ENCODE results near the gene C12orf54.
"Not testable (repeated sequence)": the region's sequence is repeated elsewhere in the genome, so short reads cannot be mapped to it uniquely, and the experiment has no call there.

The C12orf54 gene

DNA sequence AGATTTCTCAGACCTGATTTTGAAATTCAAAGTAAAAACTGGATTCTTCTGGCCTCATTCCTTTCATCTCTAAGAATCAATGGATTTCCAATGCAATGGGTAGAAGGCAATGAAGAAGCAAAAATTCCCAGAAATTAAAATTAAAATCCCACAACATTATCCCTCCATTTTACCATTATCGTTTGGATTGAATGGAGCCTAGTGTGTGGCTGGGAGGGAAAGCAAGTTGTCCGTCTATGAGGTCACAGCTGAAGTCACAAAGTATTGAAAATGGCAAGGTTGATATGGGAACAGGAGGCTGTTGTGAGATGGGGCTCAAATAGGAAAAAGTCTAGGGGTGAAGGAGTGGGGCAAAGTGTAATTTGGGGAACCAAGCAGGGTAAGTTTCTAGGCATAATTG, at the start of gene C12orf54:
Gene C12orf54 (plus strand): TSS at position 301 of the 400 bp plus-strand sequence. CDS start 799 bp downstream, outside the sequence.
- DNase-seq = no peak

DNA sequence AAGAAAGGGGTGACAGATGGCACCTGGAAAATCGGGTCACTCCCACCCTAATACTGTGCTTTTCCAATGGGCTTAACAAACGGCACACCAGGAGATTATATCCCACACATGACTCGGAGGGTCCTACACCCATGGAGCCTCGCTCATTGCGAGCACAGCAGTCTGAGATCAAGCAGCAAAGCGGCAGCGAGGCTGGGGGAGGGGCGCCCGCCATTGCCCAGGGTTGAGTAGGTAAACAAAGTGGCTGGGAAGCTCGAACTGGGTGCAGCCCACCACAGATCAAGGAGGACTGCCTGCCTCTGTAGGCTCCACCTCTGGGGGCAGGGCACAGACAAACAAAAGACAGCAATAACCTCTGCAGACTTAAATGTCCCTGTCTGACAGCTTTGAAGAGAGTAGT, 48.3 kb upstream of the C12orf54 start:
- not testable (repeated sequence) for DNase-seq

DNA sequence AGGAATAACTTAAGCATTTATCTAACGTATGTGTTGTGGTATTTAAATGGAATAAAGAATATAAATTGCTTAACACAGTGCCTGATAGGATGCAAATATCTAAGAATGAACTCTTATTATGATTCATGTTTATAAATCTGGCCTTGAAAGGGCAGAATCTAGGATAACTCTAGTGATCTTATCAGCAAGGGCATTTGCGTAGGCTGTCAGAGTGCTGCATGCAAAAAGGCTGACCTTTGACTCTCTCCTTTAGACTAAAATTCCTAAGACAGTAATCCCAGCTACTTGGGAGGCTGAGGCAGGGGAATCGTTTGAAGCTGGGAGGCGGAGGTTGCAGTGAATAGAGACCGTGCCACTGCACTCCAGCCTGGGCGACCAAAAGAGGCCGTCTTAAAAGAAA, 41.2 kb upstream of the C12orf54 start:
- peak; percentile 93 for DNase-seq

DNA sequence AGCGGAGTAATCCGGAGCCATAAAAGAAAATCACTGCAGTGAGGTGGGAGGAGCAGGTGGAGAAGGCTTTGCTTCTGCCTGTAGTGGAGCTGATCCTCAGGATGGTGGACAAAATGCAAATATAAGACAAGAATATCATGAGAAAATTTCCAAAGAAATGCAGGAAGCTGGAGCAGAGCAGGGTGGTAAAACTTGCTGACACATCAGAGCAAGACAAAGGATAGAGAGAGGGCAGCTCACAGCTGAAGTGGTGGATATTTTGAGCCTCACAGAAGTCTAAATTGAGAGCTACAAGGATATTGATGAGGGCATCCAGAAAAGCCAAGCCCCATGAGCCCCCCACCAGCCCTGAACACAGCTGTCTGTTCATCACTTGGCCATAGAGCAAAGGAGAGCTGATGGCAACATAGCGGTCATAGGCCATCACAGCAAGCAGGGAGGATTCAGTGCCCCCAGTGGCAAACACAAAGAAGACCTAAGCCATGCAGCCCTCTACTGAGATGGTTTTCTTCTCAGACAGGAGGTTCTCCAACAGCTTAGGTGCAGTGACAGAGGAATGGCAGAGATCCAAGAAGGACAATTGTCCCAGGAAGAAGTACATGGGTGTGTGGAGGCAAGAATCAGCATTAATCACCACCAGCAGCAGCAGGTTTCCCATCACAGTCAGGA, 40.0 kb upstream of the C12orf54 start:
- no peak for DNase-seq

DNA sequence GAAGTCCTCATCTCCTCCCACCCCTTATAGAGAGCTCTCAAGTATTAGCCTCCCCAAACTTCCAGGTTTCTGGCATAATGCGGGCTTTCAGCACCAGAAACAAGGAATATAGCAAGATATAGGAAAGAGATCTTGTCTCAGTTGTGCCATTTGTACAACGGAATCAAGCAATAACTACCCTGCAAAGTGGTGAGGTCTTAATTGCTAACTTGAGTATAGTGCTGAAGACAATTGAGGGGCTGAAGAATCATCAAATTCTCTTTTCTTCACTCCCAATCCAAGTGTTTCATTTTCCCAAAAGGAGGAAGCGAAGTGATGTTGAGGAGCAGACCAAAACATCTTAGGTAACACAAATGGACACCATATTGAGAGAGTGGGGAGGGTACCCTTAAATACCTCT, 36.8 kb upstream of the C12orf54 start:
- no peak for DNase-seq

DNA sequence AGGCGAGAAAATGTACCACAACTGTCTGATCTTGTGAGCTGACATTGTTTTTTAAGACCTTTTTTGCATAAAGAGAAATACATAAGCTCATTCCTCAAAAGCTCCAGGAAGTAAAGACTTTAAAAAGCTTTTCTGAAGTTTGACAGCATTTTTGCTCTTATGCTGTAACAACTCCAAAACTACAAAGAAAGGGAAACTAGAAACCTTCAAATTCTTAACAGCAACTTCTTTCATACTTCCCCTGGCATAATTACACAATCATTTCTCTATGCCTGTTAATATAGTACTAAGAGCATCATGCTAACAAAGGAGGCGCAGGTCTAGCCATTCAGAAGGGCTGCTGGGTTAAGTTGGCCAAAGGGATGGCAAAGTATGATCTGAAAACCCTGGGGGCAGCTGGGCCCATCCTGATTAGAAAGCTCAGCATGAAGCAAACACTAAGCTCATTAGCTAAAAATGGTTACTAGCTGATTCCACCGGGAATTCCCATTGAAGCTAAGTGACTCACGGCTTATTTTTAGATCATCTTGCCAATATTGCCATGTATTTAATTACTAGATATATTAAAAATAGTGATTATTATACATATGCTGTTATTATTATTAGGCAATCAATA, 36.0 kb upstream of the C12orf54 start:
- DNase-seq = no peak

DNA sequence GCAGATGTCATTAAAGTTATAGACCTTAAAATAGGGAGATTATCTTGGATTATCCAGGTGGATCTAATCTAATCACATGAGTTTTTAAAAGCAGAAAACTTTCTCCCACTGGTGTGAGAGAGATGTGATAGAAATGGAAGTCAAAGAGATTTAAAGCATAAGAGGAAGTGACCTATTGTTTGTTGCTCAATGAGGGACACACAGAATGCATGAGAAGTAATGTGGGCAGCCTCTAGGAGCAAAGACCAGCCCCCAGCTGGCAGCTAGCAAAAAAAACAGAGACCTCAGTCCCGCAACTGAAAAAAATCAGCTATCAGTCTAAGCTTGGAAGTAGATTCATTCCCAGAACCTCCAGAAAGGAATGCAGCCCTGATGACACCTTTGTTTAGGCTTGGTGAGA, 34.5 kb upstream of the C12orf54 start:
- DNase-seq = no peak

DNA sequence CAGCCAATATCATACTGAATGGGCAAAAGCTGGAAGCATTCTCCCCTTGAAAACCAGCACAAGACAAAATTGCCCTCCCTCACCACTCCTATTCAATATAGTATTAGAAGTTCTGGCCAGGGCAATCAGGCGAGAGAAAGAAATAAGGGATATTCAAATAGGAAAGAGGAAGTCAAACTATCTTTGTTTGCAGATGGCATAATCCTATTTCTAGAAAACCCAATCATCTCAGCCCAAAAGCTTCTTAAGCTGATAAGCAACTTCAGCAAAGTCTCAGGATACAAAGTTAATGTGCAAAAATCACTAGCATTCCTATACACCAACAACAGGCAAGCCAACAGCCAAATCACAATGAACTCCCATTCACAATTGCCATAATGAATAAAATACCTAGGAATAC, 30.9 kb upstream of the C12orf54 start:
- DNase-seq = no peak

DNA sequence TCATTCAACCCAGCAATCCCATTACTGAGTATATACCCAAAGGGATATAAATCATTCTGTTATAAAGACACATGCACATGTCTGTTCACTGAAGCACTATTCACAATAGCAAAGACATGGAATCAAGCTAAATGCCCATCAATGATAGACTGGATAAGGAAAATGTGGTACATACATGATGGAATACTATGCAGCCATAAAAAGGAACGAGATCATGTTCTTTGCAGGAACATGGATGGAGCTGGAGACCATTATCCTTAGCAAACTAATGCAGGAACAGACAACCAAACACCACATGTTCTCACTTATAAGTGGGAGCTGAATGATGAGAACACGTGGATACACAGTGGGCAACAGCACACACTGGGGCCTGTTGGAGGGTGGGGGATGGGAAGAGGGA, 29.3 kb upstream of the C12orf54 start:
- not testable (repeated sequence) for DNase-seq

DNA sequence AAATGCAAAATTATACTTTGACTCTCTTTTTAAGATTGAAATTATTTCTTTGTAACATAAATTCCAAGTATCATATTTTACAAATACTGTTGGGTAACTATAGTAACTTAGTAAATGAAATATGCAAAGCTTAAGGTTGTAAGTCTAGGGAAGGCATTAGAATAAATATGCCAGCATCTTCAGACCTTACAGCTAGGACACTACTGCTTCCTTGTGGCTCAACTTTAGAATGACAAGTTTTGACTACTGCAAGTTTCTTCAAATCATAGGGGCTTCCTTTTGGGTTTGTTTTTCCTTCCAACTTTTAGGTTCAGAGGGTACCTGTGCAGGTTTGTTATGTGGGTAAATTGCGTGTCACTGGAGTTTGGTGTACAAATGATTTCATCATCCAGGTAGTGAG, 27.6 kb upstream of the C12orf54 start:
- peak; percentile 31 for DNase-seq

DNA sequence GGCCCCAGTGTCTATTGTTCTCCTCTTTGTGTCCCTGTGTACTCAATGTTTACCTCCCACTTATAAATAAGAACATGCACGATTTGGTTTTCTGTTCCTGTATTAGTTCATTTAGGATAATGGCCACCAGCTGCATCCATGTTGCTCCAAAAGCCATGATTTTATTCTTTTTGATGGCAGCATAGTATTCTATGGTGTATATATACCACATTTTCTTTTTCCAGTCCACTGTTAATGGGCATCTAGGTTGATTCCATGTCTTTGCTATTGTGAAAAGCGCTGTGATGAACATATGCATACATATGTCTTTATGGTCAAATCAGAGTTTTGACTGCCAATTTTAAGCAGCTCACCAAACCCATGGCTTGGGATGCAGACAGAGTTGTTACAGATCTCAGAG, 27.2 kb upstream of the C12orf54 start:
- DNase-seq = no peak

DNA sequence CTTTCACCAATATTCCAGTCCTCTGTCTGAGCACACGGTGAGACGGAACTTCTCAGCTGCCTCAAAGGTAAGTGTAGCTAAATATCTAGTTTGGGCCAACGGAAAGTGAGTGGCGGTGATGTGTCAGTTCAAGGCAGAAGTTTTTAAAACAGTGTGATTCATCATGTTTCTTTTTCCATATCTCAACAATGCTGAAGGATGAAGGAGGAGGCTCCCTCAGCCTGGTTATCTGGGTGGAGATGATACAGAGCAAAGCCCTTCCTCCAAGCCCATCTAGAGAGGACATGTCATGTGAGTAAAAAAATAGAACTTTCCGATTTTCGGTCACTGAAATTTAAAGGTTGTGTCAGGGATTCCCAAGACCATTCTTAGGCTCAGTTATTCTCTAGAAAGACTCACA, 23.0 kb upstream of the C12orf54 start:
- DNase-seq = peak; percentile 15

DNA sequence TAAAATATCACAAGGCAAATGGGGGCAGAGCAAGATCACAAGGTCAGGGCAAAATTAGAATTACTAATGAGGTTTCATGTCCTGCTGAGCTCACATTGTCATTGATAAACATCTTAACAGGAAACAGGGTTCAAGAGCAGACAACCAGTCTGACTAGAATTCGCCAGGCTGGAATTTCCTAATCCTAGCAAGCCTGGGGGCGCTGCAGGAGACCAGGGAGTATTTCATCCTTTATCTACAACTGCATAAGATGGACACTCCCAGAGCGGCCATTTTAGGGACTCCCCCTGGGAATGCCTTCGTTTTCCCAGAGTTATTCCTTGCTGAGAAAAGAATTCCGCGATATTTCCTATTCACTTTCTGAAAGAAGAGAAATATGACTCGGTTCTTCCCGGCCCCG, 13.3 kb upstream of the C12orf54 start:
- not testable (repeated sequence) for DNase-seq

DNA sequence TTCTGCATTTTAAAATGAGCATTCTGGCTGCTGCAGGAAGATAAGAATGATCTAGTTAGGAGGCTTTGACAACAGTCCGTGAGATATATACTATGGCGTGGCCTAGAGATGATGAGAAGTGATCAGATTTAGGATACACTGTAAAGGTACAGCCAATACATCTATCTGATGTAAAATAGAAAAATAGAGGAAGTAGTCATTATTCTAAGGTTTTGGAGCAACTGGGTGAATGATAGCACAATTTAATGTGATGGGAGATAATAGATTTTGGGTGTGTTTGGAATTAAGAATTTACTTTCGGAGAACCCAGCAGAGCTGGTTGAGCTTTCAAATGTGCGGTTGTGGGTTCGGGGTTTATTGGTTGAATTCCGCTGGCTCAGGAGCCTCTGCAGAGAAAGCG, 10.0 kb upstream of the C12orf54 start, which contains the start of gene ANP32D:
Gene ANP32D (plus strand): TSS at position 301 of the 400 bp plus-strand sequence. CDS start 106 bp downstream, outside the sequence.
- DNase-seq = no peak

DNA sequence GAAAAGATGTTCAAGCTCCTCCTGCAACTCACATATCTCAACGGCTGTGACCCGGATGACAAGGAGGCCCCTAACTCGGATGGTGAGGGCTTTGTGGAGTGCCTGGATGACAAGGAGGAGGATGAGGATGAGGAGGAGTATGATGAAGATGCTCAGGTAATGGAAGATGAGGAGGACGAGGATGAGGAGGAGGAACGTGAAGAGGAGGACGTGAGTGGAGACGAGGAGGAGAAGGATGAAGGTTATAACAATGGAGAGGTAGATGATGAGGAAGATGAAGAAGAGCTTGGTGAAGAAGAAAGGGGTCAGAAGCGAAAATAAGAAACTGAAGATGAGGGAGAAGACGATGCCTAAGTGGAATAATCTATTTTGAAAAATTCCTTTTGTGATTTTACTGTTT, 9.2 kb upstream of the C12orf54 start:
- no peak for DNase-seq

DNA sequence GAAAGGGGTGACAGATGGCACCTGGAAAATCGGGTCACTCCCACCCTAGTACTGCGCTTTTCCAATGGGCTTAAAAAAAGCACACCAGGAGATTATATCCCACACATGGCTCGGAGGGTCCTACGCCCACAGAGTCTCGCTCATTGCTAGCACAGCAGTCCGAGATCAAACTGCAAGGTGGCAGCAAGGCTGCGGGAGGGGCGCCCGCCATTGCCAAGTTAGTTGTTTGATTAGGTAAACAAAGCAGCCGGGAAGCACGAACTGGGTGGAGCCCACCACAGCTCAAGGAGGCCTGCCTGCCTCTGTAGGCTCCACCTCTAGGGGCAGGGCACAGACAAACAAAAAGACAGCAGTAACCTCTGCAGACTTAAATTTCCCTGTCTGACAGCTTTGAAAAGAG, 7.8 kb upstream of the C12orf54 start:
- DNase-seq = not testable (repeated sequence)

DNA sequence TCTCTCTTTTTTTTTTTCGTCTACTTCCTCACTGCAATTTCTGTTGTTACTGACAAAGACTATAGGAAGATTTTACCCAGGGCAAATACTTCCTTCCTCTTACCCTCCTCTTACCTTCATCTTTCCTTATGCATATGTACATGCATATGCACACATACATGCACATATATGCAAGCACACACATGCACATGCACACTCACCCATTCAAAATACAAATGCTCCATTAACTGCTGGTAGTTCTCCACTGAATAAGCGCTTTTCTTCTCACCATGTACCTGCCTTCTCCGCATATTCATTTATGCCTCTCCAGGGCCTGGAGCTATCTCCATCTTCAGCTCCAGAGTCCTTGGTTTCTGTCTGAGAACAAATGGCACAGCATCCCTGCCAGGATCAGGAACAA, 632 bp downstream of the C12orf54 start:
- no peak for DNase-seq

DNA sequence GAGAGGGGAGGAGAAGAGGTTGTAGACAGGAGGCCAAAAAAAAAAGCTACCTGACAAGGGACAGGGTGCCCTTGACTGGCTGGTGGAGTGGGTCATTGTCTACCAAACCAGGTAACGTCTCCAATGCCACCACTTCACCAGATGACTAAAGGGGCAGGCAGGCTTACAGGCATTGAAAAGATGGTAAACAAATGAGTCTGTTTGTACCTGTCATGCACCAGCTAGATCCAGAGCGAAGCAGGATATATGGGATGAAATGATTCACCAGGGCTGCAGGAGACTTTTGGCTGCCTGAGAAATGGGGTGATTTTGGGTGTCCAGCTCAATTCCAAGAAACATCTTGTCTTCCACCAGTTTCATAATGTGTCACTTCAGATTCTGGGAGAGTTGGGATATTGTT, 4.0 kb downstream of the C12orf54 start:
- no peak for DNase-seq

DNA sequence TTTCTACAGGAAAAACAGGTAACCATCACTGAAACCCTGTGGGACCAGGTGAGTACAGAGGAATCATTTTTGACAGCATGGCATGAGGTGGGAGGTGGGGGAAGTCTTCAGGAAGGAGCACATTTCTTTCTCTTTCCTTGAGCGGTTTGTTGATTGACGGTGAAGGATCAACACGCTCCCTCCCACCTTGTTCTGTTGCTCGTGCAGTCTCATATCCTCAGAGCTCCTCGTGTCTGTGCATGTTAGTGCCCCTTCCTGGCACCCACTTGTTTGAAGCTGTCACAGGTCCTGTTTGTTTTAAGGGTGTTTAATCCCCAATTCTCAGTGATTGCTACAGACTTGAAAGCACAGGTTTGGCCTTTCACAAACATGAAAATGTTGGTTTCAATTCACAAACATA, 4.4 kb downstream of the C12orf54 start:
- DNase-seq = no peak

DNA sequence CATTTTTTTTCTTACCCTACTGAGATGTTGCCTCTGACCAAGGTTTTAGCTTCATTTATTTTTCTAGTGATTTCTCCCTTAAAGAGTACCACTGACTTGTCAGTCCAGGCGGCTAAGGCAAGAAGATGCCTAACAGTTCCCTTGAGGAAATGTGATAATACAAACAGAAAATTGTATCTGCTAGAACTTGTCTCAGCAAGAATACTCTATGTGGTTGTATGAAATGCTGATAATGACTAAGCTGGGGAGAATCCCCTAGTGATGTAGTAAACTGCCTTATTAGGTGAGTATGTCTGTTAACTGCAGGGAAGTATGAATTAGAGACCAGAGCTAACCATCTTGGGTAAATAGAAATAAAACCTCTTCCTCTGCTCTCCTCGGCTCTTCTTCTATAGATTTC, 6.7 kb downstream of the C12orf54 start:
- peak; percentile 42 for DNase-seq

DNA sequence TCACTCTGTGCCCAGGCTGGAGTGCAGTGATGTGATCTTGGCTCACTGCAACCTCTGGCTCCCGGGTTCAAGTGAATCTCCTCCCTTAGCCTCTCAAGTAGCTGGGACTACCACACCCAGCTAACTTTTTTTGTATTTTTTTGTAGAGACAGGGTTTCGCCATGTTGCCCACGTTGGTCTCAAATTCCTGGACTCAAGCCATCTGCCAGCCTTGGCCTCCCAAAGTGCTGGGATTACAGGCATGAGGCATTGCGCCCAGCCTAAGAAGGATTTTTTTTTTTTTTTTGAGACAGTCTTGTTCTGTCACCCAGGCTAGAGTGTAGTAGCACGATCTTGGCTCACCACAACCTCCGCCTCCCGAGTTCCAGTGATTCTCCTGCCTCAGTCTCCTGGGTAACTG, 7.2 kb downstream of the C12orf54 start:
- not testable (repeated sequence) for DNase-seq

DNA sequence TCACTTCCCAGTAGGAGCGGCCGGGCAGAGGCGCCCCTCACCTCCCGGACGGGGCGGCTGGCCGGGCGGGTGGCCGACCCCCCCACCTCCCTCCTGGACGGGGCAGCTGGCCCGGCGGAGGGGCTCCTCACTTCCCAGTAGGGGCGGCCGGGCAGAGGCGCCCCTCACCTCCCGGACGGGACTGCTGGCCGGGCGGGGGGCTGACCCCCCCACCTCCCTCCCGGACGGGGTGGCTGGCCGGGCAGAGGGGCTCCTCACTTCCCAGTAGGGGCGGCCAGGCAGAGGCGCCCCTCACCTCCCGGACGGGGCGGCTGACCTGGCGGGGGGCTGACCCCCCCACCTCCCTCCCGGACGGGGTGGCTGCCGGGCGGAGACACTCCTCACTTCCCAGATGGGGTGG, 18.0 kb downstream of the C12orf54 start:
- DNase-seq = not testable (repeated sequence)

DNA sequence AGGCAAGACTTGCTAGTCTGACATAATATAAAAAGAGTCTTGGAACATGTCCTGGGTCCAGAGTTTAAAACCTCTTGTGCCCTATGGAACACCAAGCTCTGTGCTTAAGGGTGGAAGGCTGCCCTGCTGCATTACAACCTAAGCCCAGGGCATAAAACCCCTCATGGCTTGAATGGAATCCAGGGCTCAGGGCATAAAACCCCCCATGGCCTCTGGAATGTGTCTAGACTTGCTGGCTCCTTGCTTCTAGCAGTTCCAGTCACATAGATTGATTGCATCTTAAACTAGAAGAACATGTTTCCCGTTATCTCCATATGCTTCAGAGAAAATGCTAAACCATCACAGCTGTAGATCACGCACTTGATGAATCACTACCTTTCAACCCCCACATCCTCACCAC, 24.5 kb downstream of the C12orf54 start:
- not testable (repeated sequence) for DNase-seq

DNA sequence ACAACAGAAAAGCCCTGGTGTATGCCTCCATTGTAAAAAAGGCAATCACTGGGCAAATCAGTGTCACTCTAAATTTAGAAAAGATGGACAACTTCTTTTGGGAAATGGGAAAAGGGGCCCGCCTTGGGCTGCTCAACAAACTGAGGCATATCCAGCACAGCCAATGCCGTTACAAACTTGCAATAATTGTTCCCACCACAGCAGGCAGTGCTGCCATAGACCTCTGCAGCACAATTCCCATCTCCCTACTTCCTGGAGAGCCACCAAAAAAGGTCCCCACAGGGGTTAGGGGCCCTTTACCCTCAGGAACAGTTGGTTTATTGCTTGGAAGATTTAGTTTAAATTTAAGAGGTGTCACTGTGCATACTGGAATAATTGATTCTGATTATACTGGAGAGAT, 26.7 kb downstream of the C12orf54 start:
- DNase-seq = no peak

DNA sequence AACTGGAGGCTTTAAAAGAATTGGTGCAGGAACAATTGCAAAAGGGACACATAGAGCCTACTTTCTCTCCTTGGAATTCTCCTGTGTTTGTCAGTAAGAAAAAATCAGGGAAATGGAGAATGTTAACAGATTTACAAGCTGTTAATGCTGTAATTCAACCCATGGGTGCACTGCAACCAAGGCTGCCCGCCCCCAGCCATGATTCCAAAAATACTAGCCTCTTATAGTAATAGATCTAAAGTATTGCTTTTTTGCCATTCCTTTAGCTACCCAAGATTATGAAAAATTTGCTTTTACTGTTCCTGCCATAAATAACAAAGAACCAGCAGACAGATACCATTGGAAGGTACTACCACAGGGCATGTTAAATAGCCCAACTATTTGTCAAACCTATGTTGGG, 27.8 kb downstream of the C12orf54 start:
- no peak for DNase-seq
